Thoracic aorta (tissue), 2 donors: ENCODE results near the gene RGL2. TPM values are rescaled to one million over a fixed set of nuclear protein-coding genes. Genes with fewer than 3 reads are reported as not detected.

Experiments
- ATAC-seq: fragments of 150-250 bp; one replicate; pipeline ENCODE4 v1.8.0; 2017; ENCODE audit warnings: low read depth; ENCODE audit not compliant: insufficient number of reproducible peaks, low FRiP score
- DNase-seq: peaks from one replicate; pipeline ENCODE4 v3.0.0-alpha.2; 2020; ENCODE audit warnings: low spot score
- H3K27ac ChIP-seq, 2 donors: fragments of 200-600 bp; sonication (generic); 1 replicate in 1 of 2; 2 replicates in 1 of 2; pipeline ENCODE4 v1.5.1; 2016; ENCODE audit warnings: mild to moderate bottlenecking in 2 of 2, moderate library complexity in 2 of 2
- H3K27me3 ChIP-seq: fragments of 200-600 bp; sonication (generic); replicated peaks from 2 replicates; pipeline ENCODE4 v1.6.0; 2016; ENCODE audit warnings: mild to moderate bottlenecking; ENCODE audit not compliant: insufficient read depth
- H3K36me3 ChIP-seq: fragments of 200-600 bp; sonication (generic); one replicate; pipeline ENCODE4 v1.5.1; 2016
- H3K4me1 ChIP-seq, 2 donors: fragments of 200-600 bp; sonication (generic); 1 replicate in 1 of 2; 2 replicates in 1 of 2; pipeline versions ENCODE4 v1.5.1 to v1.6.0; 2016; ENCODE audit warnings: low read depth in 2 of 2, mild to moderate bottlenecking in 1 of 2; ENCODE audit not compliant: control insufficient read depth in 1 of 2
- H3K4me3 ChIP-seq: fragments of 200-600 bp; sonication (generic); 2 replicates; pipeline ENCODE4 v1.5.1; 2016; ENCODE audit warnings: mild to moderate bottlenecking
- H3K9me3 ChIP-seq: fragments of 200-600 bp; sonication (generic); 2 replicates; pipeline ENCODE4 v1.5.1; 2016
- total RNA-seq, 2 donors: library from RNA; depleted of rRNA; stranded (reverse); fragments of >200 nt; gene quantifications; one replicate each; pipeline versions ENCODE4 v1.1.0 to v1.2.3, GENCODE V29; 2016
- TF ChIP-seq, protein P1 (sequence below): fragments of 200-600 bp; sonication (generic); IDR thresholded peaks from one replicate; pipeline ENCODE4 v1.5.1; 2019; ENCODE audit warnings: antibody characterized with exemption

Gene RGL2
- total RNA-seq, 2 donors from 2014 or later = 49.9 to 83.5 TPM

DNA sequence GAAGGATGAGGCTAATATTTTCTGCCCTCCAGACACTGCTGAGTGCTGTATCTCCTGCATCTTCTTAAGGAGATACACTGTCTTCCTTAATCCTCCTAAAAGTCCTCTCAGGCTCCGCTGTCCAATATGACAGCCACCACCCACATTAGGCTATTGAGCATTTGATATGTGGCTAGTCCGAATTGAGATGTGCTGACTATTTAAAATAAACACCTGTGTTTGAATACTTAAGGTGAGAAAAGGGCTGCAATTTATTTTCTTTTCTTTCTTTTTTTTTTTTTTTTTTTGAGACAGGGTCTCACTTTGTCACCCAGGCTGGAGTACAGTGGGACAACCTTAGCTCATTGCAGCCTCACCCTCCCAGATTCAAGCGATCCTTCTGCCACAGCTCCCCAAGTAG is 3.1 kb upstream of the RGL2 start:
- H3K9me3 ChIP-seq = no peaks in the 10 kb centered on the region
- H3K27me3 ChIP-seq = no peaks in the 10 kb centered on the region
- no peak overlapping the region for H3K27ac ChIP-seq
- ATAC-seq (no peak), DNase-seq (no peak)
- H3K4me1 ChIP-seq = peaks cover 15 to 20% of the 10 kb centered on the region in 2 donors
- TF ChIP-seq, protein P1, sequence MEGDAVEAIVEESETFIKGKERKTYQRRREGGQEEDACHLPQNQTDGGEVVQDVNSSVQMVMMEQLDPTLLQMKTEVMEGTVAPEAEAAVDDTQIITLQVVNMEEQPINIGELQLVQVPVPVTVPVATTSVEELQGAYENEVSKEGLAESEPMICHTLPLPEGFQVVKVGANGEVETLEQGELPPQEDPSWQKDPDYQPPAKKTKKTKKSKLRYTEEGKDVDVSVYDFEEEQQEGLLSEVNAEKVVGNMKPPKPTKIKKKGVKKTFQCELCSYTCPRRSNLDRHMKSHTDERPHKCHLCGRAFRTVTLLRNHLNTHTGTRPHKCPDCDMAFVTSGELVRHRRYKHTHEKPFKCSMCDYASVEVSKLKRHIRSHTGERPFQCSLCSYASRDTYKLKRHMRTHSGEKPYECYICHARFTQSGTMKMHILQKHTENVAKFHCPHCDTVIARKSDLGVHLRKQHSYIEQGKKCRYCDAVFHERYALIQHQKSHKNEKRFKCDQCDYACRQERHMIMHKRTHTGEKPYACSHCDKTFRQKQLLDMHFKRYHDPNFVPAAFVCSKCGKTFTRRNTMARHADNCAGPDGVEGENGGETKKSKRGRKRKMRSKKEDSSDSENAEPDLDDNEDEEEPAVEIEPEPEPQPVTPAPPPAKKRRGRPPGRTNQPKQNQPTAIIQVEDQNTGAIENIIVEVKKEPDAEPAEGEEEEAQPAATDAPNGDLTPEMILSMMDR = no peak
- no peak overlapping the region for H3K4me3 ChIP-seq
- H3K36me3 ChIP-seq = peaks cover 19% of the 10 kb centered on the region

DNA sequence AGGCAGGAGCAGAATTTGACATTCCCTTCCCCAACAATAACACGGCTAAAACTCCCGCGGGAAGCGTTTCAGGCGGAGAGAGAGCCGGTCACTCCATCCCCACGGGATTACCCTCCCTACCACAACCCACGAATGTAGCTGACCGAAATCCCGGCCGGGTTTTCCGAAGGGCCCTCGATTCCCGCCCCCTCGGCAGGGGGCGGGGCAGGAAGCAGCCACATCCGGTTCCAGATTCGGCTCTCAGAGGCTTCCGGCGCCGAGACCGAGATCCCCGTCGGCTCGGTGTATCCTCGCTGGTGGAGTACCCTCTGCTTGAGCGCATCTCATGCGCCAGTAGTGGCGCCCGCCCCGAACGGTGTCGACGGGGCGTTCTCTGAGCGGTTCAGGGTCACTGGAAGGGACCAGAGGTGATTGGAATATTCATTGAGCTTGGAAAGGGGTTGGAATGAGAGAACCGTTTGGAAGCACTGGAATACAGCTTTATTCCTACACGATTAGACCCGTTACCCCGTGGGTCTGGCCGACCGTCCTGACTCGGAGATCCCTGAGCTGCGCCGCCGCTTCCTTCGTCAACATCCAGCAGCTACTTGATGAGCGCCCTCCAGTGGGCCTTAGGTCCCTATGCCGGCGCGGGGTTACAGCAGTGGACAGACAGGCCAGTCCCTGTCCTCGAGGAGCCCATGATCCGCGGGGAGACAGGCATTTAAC is 649 bp upstream of the RGL2 start:
- peak overlapping the region; percentile 79 for H3K4me3 ChIP-seq
- H3K4me1 ChIP-seq = peaks cover 15 to 20% of the 10 kb centered on the region in 2 donors
- ATAC-seq (peak; percentile 67), DNase-seq (peak; percentile 72)
- H3K27me3 ChIP-seq = no peaks in the 10 kb centered on the region
- peaks cover 25% of the 10 kb centered on the region for H3K36me3 ChIP-seq
- TF ChIP-seq, protein P1 = peak; percentile 61
- H3K9me3 ChIP-seq = no peaks in the 10 kb centered on the region
- peak overlapping the region; percentile 92 to 93 for H3K27ac ChIP-seq

DNA sequence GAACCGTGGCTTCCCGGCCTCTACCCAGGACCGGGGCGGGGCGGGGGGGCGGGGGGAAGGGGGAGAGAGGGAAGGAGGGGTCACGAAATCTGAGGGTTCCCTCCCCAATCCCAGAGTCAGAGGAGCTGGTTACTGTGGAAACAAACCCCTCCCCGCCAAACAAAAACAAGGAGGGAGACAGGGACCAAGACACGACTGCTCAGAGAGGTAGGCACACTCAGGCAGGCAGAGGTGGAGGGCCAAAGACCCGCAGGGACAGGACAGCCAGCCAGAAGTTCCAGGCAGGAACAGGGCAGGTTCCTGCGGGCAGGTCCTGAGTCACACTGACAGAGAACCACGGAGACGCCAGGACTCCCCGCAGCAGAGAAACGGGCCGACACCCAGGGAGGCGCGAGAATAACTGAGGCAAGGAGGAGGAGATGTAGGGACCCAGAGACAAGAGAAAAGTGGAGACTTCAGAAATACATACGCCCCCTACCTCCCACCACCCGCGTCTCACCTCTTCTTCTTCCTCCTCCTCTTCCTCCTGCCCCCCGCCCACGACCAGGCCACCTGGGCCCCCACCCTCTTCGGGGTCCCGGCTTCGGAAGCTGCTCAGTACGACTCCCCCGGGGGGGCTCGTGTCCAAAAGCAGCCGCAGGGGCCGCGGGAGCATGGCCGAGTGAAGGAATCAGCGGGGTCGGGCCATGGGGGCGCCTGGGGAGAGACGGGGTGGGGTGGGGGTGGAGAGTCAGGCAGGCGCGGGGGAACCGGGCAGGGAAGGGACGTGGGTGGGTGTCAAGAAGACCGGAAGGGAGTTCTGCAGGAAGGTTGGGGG is 578 bp downstream of the RGL2 start:
- Histone ChIP-seq H3K4me3 (peak overlapping the region; percentile 79), H3K27me3 (no peaks in the 10 kb centered on the region), H3K27ac (peak overlapping the region; percentile 92 to 93), H3K36me3 (peaks cover 16% of the 10 kb centered on the region), H3K4me1 (peaks cover 15 to 20% of the 10 kb centered on the region in 2 donors), H3K9me3 (no peaks in the 10 kb centered on the region)
- DNase-seq (no peak), ATAC-seq (peak; percentile 9)
- TF ChIP-seq, protein P1 = no peak

DNA sequence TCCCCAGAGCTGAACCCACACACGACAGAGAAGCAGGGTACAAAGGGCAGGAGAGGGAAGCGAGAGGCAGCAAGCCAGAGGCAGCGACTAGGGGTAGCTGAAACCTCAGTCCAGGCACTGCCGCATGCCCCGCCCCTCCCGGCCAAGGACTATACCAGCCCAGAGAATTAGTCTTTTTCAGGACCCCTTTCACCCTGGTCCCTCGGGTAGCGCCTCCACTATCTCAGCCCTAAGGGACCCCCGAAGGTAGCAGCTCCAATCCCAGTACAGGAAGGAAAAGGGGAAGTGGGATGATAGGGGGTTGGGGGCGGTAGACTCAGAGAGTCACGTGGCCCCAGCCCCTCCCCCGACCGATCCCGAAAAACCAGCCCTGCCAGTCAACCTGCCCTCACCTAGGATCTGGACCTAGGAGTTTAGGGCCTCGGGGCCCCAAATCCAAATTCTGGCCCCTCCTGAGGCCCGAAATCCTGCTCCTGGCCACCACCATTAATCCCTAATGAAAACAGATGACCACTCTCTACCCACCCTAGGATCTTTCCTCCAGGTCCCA is 1.3 kb downstream of the RGL2 start:
- H3K9me3 ChIP-seq = no peaks in the 10 kb centered on the region
- peaks cover 15% of the 10 kb centered on the region for H3K36me3 ChIP-seq
- TF ChIP-seq, protein P1 = no peak
- peaks cover 15 to 20% of the 10 kb centered on the region in 2 donors for H3K4me1 ChIP-seq
- DNase-seq (no peak), ATAC-seq (no peak)
- H3K27me3 ChIP-seq = no peaks in the 10 kb centered on the region
- peak overlapping the region; percentile 79 for H3K4me3 ChIP-seq
- peak overlapping the region; percentile 74 to 92 for H3K27ac ChIP-seq

DNA sequence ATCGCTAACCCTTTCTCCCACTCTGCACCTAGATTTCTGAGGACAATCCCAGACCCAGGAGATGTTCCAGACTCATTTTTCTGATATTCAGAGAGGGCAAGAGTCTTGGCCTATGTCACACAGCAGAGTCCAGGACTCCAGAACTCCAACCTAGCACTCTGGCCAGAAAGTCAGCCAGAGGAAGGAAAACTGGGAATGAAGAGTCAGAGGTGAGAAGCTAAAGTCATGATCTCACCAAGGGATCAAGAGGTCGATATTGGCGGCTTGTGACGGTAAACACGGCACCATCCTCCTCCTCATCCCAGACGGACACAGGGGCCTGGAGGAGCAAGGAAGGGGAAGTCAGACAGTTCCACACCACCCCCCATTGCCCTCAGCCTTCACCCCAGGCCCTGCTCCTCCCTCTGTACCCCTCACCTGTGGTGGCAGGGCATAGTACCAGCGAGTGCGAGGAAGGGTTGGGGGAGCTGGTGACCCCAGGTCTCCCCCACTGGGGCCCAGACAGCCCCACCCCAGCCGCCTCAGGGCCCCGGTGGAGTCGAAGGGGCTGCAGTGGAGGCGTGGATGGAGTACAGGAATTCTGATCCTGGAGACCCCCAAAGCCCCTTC is 1.8 kb downstream of the RGL2 start:
- ATAC-seq = no peak
- Histone ChIP-seq H3K4me1 (peaks cover 15 to 20% of the 10 kb centered on the region in 2 donors), H3K36me3 (peaks cover 20% of the 10 kb centered on the region), H3K4me3 (peak overlapping the region; percentile 79), H3K9me3 (no peaks in the 10 kb centered on the region), H3K27ac (peak overlapping the region; percentile 74 to 92), H3K27me3 (no peaks in the 10 kb centered on the region)
- DNase-seq = no peak
- TF ChIP-seq, protein P1 = no peak
